Cerebellar nuclear complex (tissue), 1 donor: ENCODE data around the gene EXOC3L2.
"Not testable (repeated sequence)": the region's sequence is repeated elsewhere in the genome, so short reads cannot be mapped to it uniquely, and the experiment has no call there.

ENCODE experiments used
- DNase-seq, 2 experiments: peaks; one replicate each; lab custom pipeline; 2025; lab: John Stamatoyannopoulos, UW

EXOC3L2 gene

DNA sequence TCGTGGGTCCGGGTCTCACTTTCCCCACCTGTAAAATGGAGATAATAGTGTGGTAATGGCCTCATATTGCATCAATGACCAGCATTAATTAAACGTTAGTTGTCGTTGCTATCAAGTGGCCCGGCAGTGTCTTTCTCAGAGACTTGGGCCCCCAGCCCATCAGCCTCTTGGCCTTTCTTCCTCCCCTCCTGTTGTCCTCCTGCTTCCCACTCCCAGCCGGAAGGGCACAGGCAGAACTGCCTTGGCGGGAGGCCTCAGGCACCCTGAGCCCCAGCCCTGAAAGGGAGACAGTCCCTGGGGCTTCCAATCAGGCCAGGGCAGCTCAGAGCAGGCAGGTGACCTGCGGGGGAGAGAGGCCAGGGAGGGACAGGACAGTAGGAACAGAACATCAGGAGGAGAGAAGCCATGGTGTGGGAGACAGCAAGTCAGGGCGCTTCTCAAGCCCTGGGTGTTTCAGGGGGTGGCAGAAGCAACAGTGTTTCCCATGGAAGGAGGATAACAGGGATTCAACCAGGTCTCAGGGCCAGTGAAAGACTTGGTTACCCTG lies 10.5 kb upstream of the EXOC3L2 start:
- no peak for DNase-seq

- DNase-seq: no peak
Measured at GRCh38 chr19:45254044-45254531, 8.9 kb upstream of the EXOC3L2 start.

- no peak for DNase-seq
Measured at GRCh38 chr19:45253396-45254027, 8.3 kb upstream of the EXOC3L2 start.

DNA sequence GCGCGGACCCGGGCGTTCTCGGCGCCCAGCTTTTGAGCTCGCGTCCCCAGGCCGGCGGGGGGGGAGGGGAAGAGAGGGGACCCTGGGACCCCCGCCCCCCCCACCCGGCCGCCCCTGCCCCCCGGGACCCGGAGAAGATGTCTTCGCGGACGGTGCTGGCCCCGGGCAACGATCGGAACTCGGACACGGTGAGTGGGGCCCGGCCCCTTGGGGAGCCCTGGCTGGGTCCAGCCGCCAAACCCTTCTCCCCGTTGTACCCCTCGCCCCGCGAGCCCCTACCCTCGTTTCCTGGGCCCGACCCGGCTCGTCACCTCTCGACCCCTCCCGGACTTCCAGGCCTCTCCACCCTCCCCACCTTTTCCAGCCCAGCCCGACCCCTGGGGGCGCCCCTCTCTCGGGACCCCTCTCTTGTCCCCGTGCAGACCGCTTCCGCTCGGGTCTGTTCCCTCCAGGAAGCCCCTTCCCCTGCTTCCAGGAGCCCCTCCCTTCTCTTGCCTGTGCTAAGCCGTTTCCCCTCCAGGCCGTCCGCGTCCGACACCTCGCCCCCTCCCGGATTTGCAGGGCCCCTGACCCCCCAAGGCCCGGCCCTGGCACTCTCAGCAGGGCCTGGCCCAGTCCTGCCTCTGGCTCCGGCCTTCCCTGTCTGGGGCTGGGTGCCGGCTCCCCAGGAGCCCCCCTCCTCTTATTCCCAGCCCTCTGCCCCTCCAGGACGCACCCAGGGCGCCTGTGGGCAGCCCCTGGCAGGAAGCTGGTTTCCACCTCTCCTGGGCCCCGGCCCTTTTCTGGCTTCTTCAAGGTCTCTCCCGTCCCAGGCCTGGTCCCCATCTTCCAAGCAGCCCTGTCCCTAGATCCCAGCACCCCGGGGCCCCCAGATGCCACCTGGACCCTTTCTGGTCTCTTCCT lies 6.5 kb upstream of the EXOC3L2 start:
- no peak for DNase-seq

DNA sequence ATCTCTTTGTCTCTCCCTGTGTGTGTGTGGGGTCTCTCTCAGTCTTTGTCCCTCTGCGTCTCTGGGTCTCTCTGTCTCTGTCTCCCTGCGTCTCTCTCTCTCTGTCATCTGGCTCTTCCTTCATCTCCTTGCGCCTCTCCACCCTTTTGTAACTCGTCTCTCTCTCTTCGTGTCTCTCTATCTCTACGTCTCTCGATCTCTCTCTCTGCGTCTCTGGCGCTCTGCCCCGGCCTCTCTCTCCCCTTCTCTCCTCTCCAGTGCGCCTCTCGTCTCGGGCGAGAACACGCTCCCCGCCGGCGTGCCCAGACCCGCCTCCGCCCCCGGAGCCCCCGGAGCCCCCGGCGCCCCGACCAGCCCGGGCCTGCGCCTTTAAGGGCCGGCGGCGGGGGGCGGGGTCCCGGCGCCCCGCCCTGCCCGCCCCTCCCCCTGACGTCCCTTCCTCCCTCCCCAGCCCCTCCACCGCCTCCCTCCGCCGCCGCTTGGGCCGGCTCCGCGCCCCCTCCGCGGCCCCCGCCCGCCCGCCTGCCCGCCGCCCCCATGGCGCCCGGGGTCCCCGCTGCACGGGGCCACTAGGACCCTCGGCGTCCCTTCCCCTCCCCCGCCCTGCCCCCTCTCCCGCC lies 5.7 kb upstream of the EXOC3L2 start, which contains the start of gene MARK4:
Gene MARK4, plus strand, starts transcription at position 440 of the 620 bp plus-strand sequence. CDS start 318 bp downstream, outside the sequence.
- DNase-seq: no peak

GRCh38 chr19:45250216-45250831 lies 5.1 kb upstream of the EXOC3L2 start:
- DNase-seq: no peak

GRCh38 chr19:45249261-45250033 lies 4.2 kb upstream of the EXOC3L2 start:
- no peak for DNase-seq

DNA sequence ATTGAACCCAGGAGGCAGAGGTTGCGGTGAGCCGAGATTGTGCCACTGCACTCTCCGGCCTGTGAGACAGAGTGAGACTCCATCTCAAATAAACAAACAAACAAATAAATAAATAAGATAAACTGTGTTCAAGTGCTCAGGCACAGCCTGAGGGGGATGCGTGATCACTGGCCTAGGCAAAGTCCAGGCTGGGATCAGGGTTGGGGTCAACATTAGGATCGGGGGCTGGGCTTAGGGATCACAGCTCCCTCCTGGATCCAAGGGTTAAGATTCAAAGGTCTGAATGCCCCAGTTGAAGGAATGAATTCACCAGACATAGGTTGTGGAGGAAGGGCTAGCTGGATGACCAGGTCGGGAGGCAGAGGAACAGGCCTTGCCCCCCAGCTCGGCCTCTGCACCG lies 1.9 kb upstream of the EXOC3L2 start:
- no peak for DNase-seq

GRCh38 chr19:45245826-45246225 lies 619 bp upstream of the EXOC3L2 start:
- no peak for DNase-seq

GRCh38 chr19:45244133-45244794 lies 943 bp downstream of the EXOC3L2 start:
- DNase-seq: no peak

- no peak for DNase-seq
Measured at GRCh38 chr19:45243144-45243732, 2.0 kb downstream of the EXOC3L2 start.

DNA sequence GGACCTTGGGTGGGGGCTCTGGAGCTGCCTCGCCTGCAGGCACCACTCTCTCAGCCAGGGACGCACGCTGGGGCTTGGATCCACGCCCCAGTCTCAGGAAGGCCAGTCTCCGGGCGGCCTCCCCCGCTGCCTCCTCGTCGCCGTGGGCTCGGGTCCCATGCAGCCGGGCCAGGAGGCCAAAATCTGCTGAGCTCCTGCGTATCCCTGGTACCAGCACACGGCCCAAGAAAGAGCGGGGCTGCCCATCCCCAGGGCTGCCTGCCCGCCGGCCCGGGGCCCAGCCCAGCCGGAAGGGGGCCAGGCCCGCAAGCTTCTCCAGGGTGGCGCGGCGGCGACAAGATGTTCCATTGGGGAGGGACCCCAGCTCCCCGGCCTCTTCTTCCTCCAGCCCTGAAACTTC lies 6.7 kb downstream of the EXOC3L2 start:
- DNase-seq: no peak

DNA sequence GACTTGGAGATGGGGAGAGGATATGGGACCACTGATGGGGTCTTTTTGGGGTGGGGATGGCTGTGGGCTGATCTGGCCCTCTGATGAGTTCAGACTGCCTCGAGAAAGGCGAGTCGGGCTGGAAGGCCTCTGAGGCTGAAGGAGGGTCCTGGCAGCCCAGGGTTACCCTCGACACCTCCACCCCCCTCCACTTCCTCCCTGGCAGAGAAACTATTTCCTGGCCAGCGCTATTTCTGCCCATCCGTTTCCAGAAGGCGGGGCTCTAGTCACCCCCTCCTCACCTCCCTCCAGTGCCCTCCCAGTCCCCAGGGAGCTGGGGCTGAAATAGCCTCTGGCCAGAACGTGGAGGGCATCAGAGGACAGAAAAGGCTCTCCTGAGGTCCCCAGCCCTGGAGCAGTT lies 9.7 kb downstream of the EXOC3L2 start:
- DNase-seq: no peak

DNA sequence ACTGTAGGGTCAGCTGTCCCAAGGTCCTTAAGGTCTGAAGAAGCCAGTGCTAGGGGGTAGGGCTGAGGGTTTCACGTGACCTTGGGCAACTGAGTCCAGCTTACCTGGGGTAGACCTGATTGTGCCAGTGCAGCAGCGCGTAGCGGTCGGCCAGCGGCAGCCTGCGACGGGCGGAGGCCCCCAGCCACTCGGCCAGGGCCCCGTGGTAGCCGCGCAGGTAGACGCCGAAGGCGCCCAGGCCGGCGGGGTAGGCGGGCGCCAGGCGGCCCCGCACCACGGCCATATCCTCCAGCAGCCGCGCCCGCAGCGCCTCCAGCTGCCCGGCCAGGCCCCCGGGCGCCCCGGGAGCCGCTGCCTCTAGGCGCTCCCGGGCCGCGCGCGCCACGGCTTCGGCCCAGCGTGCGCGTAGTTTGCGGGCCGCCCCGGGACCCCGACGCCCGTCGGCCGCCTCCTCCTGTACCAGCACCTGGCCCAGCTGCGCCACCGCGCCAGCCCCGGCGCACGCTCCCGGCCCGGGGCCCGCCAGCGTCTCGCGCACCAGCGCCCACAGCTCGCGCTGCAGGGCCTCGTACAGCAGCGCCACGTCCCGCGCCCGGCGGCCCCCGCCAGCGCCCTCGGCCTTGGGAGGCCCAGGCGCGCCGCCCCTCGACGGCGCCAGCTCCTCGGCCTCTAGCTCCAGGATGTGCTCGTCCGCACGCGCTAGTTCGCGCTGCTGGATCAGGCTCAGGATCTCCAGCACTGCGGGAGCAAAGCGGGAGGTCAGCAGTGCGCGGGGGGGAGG lies 10.9 kb downstream of the EXOC3L2 start:
- DNase-seq: no peak

DNA sequence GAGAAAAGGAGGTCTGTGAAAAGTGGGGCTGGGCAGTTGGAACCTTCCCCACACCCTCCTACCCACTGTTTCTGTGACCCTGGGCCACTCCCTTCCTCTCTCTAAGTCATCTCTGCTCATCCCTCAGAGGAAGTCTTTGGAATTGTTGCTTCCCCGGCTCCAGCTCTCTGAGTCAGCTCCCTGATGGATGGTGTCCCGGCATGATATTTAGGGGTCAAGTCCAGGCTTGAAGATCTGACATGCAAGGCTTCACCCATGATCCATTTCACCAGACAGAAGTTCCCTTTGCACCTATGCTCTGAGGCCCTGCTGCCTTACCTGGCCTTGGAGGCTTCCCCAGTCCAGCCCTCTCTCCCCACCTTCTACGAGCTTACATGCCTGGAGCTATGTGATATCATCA lies 13.3 kb downstream of the EXOC3L2 start:
- DNase-seq: no peak

DNA sequence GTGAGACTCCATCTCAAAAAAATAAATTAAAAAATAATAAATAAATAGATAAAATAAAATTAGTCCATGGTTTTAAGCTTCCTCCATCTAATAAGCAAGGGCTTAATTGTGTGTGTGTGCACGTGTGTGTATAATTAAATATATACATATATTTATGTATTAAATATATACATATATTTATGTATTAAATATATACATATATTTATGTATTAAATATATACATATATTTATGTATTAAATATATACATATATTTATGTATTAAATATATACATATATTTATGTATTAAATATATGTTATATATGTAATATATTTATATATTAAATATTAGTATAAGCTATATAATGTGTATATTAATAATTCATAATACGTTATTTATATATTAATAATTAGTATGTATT lies 16.2 kb downstream of the EXOC3L2 start:
- DNase-seq: not testable (repeated sequence)

GRCh38 chr19:45224645-45225044 lies 20.6 kb downstream of the EXOC3L2 start:
- DNase-seq: no peak

GRCh38 chr19:45223879-45224278 lies 21.3 kb downstream of the EXOC3L2 start:
- DNase-seq: no peak

GRCh38 chr19:45222724-45223123 lies 22.5 kb downstream of the EXOC3L2 start:
- no peak for DNase-seq
